ENCODE measurements around the gene MEX3D.

- TF ChIP-seq POLR2A (IDR thresholded peaks at IDR 0.05), result no peak
- no peak for TF ChIP-seq CTCF (IDR thresholded peaks at IDR 0.05)
- no peak for TF ChIP-seq EP300 (IDR thresholded peaks at IDR 0.05)
- no peak for TF ChIP-seq POLR2AphosphoS5 (IDR thresholded peaks at IDR 0.05)
Measured at GRCh38 chr19:1611353-1611752, 43.2 kb upstream of the MEX3D start.

Measured in stomach (tissue), 4 donors.